ENCODE measurements around the gene E2F7.
A peak's percentile ranks its signal among the peaks of the same experiment; 100 is the strongest.

The E2F7 gene

GRCh38 chr12:77062396-77062795 lies 3.0 kb downstream of the E2F7 start:
- no peak for DNase-seq

- DNase-seq, result no peak
Measured at GRCh38 chr12:77060883-77061240, 4.5 kb downstream of the E2F7 start.

GRCh38 chr12:77060136-77060882 lies 5.1 kb downstream of the E2F7 start:
- DNase-seq, result peak; percentile 93

- DNase-seq, result no peak
Measured at GRCh38 chr12:77058740-77059139, 6.6 kb downstream of the E2F7 start.

GRCh38 chr12:77054851-77055250 lies 10.5 kb downstream of the E2F7 start:
- no peak for DNase-seq

GRCh38 chr12:77053259-77053658 lies 12.1 kb downstream of the E2F7 start:
- no peak for DNase-seq

- DNase-seq, result peak; percentile 6
Measured at GRCh38 chr12:77049767-77050353, 15.5 kb downstream of the E2F7 start.

- DNase-seq, result no peak
Measured at GRCh38 chr12:77047341-77048109, 17.8 kb downstream of the E2F7 start.

GRCh38 chr12:77046468-77046867 lies 18.9 kb downstream of the E2F7 start:
- no peak for DNase-seq

- no peak for DNase-seq
Measured at GRCh38 chr12:77045183-77045582, 20.2 kb downstream of the E2F7 start.

- no peak for DNase-seq
Measured at GRCh38 chr12:77044721-77045120, 20.6 kb downstream of the E2F7 start.

- no peak for DNase-seq
Measured at GRCh38 chr12:77042833-77043232, 22.5 kb downstream of the E2F7 start.

GRCh38 chr12:77040231-77040630 lies 25.1 kb downstream of the E2F7 start:
- DNase-seq, result no peak

GRCh38 chr12:77035226-77035625 lies 30.1 kb downstream of the E2F7 start:
- DNase-seq, result no peak

GRCh38 chr12:77033658-77034536 lies 31.5 kb downstream of the E2F7 start:
- no peak for DNase-seq

GRCh38 chr12:77032406-77032805 lies 33.0 kb downstream of the E2F7 start:
- DNase-seq, result no peak

- DNase-seq, result no peak
Measured at GRCh38 chr12:77031745-77032144, 33.6 kb downstream of the E2F7 start.

- no peak for DNase-seq
Measured at GRCh38 chr12:77025782-77026314, 39.5 kb downstream of the E2F7 start.

GRCh38 chr12:77023501-77023900 lies 41.9 kb downstream of the E2F7 start:
- DNase-seq, result no peak

GRCh38 chr12:77019920-77020319 lies 45.4 kb downstream of the E2F7 start:
- no peak for DNase-seq

- DNase-seq, result no peak
Measured at GRCh38 chr12:77016606-77017005, 48.8 kb downstream of the E2F7 start.

GRCh38 chr12:77013091-77013490 lies 52.3 kb downstream of the E2F7 start:
- DNase-seq, result no peak
